Ascending aorta (tissue), 2 donors: ENCODE data around the gene PGP. TPM values are rescaled to one million over a fixed set of nuclear protein-coding genes. Genes with fewer than 3 reads are reported as not detected.

ENCODE experiments used
- DNase-seq, 2 donors: peaks; one replicate each; pipeline ENCODE4 v3.0.0-alpha.2; 2019; ENCODE audit warnings: low spot score in 2 of 2
- H3K27ac ChIP-seq, 2 donors: fragments of 200-600 bp; sonication (generic); one replicate each; pipeline ENCODE4 v1.5.1; 2016 to 2017; ENCODE audit warnings: mild to moderate bottlenecking in 1 of 2
- H3K27me3 ChIP-seq: fragments of 200-600 bp; sonication (generic); one replicate; pipeline ENCODE4 v1.5.1; 2017
- H3K36me3 ChIP-seq, 2 donors: fragments of 200-600 bp; sonication (generic); one replicate each; pipeline ENCODE4 v1.5.1; 2016
- H3K4me1 ChIP-seq, 2 donors: fragments of 200-600 bp; sonication (generic); one replicate each; pipeline ENCODE4 v1.5.1; 2016 to 2017; ENCODE audit warnings: mild to moderate bottlenecking in 1 of 2
- H3K4me3 ChIP-seq, 2 donors: fragments of 200-600 bp; sonication (generic); one replicate each; pipeline ENCODE4 v1.5.1; 2016 to 2017; ENCODE audit warnings: mild to moderate bottlenecking in 1 of 2
- H3K9me3 ChIP-seq, 2 donors: fragments of 200-600 bp; sonication (generic); one replicate each; pipeline ENCODE4 v1.5.1; 2016
- intact Hi-C: fragments of 100-400 bp; cut with DNase I; formaldehyde crosslinking; loops from one replicate; pipeline ENCODE4 v1.15.1; 2023
- total RNA-seq: library from RNA; depleted of rRNA; stranded (reverse); fragments of >200 nt; gene quantifications from one replicate; pipeline ENCODE4 v1.1.0, GENCODE V29; 2016
- TF ChIP-seq, protein P1 (sequence below), 3 experiments: fragments of 200-600 bp in 2 of 3; fragments of 450-650 bp in 1 of 3; sonication (generic) in 2 of 3; IDR thresholded peaks; one replicate each; pipeline ENCODE4 v1.5.1; 2016 to 2019; ENCODE audit warnings: antibody characterized with exemption in 3 of 3, mild to moderate bottlenecking in 1 of 3, moderate library complexity in 1 of 3

The PGP gene
- total RNA-seq, 1 donor from 2014 or later, result 21.5 TPM

- Histone ChIP-seq H3K4me3 (no peak overlapping the region), H3K4me1 (no peaks in the 10 kb centered on the region), H3K36me3 (no peaks in the 10 kb centered on the region), H3K27ac (no peak overlapping the region), H3K9me3 (no peaks in the 10 kb centered on the region), H3K27me3 (no peaks in the 10 kb centered on the region)
- no peak for DNase-seq
- TF ChIP-seq, protein P1, sequence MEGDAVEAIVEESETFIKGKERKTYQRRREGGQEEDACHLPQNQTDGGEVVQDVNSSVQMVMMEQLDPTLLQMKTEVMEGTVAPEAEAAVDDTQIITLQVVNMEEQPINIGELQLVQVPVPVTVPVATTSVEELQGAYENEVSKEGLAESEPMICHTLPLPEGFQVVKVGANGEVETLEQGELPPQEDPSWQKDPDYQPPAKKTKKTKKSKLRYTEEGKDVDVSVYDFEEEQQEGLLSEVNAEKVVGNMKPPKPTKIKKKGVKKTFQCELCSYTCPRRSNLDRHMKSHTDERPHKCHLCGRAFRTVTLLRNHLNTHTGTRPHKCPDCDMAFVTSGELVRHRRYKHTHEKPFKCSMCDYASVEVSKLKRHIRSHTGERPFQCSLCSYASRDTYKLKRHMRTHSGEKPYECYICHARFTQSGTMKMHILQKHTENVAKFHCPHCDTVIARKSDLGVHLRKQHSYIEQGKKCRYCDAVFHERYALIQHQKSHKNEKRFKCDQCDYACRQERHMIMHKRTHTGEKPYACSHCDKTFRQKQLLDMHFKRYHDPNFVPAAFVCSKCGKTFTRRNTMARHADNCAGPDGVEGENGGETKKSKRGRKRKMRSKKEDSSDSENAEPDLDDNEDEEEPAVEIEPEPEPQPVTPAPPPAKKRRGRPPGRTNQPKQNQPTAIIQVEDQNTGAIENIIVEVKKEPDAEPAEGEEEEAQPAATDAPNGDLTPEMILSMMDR (IDR thresholded peaks at IDR 0.05), result no peak
- intact Hi-C loops, result no loop called here
Measured at GRCh38 chr16:2186064-2186463, 28.6 kb downstream of the PGP start.

DNA sequence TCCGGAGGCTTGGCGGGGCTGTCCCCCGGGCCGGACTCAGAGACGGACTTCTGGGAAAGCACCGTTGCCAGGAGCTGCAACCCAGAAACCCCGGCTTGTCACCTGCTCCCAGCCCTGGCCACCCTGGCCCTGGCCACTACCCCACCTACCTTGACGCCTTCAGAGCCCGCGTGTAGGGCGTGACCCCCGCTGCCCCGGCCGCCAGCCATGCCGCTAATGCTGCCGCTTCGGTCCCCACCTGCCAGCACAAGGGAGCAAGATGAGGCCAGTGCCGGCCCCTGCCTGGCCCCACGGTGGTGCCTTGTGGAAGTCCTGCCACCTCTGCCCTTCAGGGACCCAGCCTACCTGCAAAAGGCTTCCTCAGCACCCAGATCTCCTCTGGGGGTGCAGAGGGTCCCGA is 29.7 kb downstream of the PGP start:
- TF ChIP-seq, protein P1 (IDR thresholded peaks at IDR 0.05), result no peak
- H3K4me1 ChIP-seq, result no peaks in the 10 kb centered on the region
- H3K36me3 ChIP-seq, result no peaks in the 10 kb centered on the region
- DNase-seq, result no peak
- H3K27ac ChIP-seq, result no peak overlapping the region
- intact Hi-C loops, result no loop called here
- H3K4me3 ChIP-seq, result no peak overlapping the region
- H3K9me3 ChIP-seq, result no peaks in the 10 kb centered on the region
- no peaks in the 10 kb centered on the region for H3K27me3 ChIP-seq

GRCh38 chr16:2184346-2184745 is 30.3 kb downstream of the PGP start:
- Histone ChIP-seq H3K27ac (no peak overlapping the region), H3K4me1 (no peaks in the 10 kb centered on the region), H3K9me3 (no peaks in the 10 kb centered on the region), H3K4me3 (no peak overlapping the region), H3K27me3 (no peaks in the 10 kb centered on the region), H3K36me3 (no peaks in the 10 kb centered on the region)
- TF ChIP-seq, protein P1 (IDR thresholded peaks at IDR 0.05), result no peak
- no peak for DNase-seq
- intact Hi-C loops, result no loop called here

- intact Hi-C loops, result no loop called here
- Histone ChIP-seq H3K4me3 (no peak overlapping the region), H3K27ac (no peak overlapping the region), H3K36me3 (no peaks in the 10 kb centered on the region), H3K4me1 (no peaks in the 10 kb centered on the region), H3K27me3 (no peaks in the 10 kb centered on the region), H3K9me3 (no peaks in the 10 kb centered on the region)
- TF ChIP-seq, protein P1 (IDR thresholded peaks at IDR 0.05), result no peak
- DNase-seq, result no peak
Measured at GRCh38 chr16:2183671-2184070, 31.0 kb downstream of the PGP start.

DNA sequence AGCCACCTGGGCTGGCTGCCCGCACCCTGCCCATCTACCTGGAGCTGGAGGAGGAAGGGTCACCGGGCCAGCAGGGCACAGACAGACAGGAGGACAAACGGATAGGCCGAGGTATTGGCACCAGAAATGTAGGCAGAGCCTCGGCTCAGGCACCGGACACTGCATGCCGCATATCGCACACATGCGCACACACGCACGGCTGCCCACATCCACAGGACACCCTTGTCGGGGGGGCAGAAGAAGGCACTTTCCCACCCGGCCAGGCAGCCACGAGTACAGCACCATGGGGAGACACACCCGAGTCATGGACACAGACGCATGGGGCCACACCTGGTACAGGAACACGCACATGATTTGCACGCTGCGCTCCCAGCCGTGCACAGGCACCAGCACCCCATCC is 32.7 kb downstream of the PGP start:
- H3K4me1 ChIP-seq, result no peaks in the 10 kb centered on the region
- intact Hi-C loops, result no loop called here
- H3K36me3 ChIP-seq, result peaks cover 0 to 12% of the 10 kb centered on the region in 2 donors
- TF ChIP-seq, protein P1 (IDR thresholded peaks at IDR 0.05), result no peak
- H3K27ac ChIP-seq, result no peak overlapping the region
- no peak overlapping the region for H3K4me3 ChIP-seq
- no peaks in the 10 kb centered on the region for H3K9me3 ChIP-seq
- no peaks in the 10 kb centered on the region for H3K27me3 ChIP-seq
- DNase-seq, result no peak
